Hematopoietic multipotent progenitor cell treated with erythropoietin and hydrocortisone succinate and interleukin-3 and kit ligand, for 6 days (in vitro differentiated cells): Measurements from ENCODE around the gene GAL3ST3.
A peak's percentile ranks its signal among the peaks of the same experiment; 100 is the strongest.
"Not testable (repeated sequence)": the region's sequence is repeated elsewhere in the genome, so short reads cannot be mapped to it uniquely, and the experiment has no call there.

ENCODE experiments used
- DNase-seq: peaks from one replicate; pipeline ENCODE4 v3.0.0-alpha.2; 2015

GAL3ST3 gene

GRCh38 chr11:66042996-66043906 is 5.7 kb downstream of the GAL3ST3 start:
- DNase-seq: no peak

GRCh38 chr11:66042227-66042995 is 6.5 kb downstream of the GAL3ST3 start:
- DNase-seq: no peak

- DNase-seq: no peak
These were observed 9.2 kb downstream of the GAL3ST3 start for GRCh38 chr11:66039765-66040164.

- no peak for DNase-seq
These were observed 11.6 kb downstream of the GAL3ST3 start for GRCh38 chr11:66037327-66037726.

GRCh38 chr11:66036334-66036710 is 12.6 kb downstream of the GAL3ST3 start:
- DNase-seq: no peak

GRCh38 chr11:66035653-66036333 is 13.2 kb downstream of the GAL3ST3 start:
- DNase-seq: no peak

- DNase-seq: no peak
These were observed 15.8 kb downstream of the GAL3ST3 start for GRCh38 chr11:66032957-66033735.

GRCh38 chr11:66026017-66026529 is 22.9 kb downstream of the GAL3ST3 start, which contains the start of gene CATSPER1:
Gene CATSPER1 (minus strand): TSS chr11:66026479. CDS start chr11:66026379, 100 bp downstream.
- DNase-seq: no peak

- not testable (repeated sequence) for DNase-seq
These were observed 25.8 kb downstream of the GAL3ST3 start for GRCh38 chr11:66023186-66023440.

GRCh38 chr11:66022401-66023185 is 26.4 kb downstream of the GAL3ST3 start:
- peak; percentile 85 for DNase-seq

GRCh38 chr11:66020618-66021357 is 28.2 kb downstream of the GAL3ST3 start:
- peak; percentile 77 for DNase-seq

GRCh38 chr11:66020212-66020611 is 28.7 kb downstream of the GAL3ST3 start:
- DNase-seq: no peak

- peak; percentile 57 for DNase-seq
These were observed 31.6 kb downstream of the GAL3ST3 start for GRCh38 chr11:66017321-66017720.

- no peak for DNase-seq
These were observed 32.2 kb downstream of the GAL3ST3 start for GRCh38 chr11:66016793-66017177.

GRCh38 chr11:66015936-66016792 is 32.8 kb downstream of the GAL3ST3 start:
- no peak for DNase-seq

- DNase-seq: no peak
These were observed 33.5 kb downstream of the GAL3ST3 start for GRCh38 chr11:66015454-66015881.

- DNase-seq: no peak
These were observed 34.0 kb downstream of the GAL3ST3 start for GRCh38 chr11:66014804-66015453.

- no peak for DNase-seq
These were observed 35.2 kb downstream of the GAL3ST3 start for GRCh38 chr11:66013762-66014100.
